Measurements from ENCODE around the gene COL13A1. TPM values are rescaled to one million over a fixed set of nuclear protein-coding genes. Genes with fewer than 3 reads are reported as not detected.

Gene COL13A1
- total and polyA plus RNA-seq, 4 donors, result 0.17 to 0.47 (median 0.18) TPM

DNA sequence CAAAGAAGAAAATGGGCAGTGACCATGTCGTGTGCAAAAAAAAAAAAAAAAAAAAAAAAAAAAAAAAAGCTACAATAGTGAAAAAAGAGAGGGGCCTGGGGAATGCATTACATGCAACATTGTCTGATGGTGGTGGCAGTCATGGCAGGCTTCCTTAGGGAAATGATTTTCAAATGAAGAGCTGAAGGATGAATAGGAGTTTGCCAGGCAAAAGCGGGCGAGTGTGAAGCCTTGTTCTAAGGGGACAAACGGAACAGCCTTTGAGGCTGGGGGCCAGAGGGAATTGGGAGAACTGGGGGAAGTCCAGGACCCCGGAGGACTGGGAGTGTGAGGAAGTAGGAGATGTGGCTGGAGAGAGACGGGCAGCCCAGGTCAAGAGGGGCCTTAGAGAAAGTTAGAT is 3.1 kb downstream of the COL13A1 start:
- H3K4me3 ChIP-seq (ENCODE audit: low read depth in 1 of 3, low read length in 3 of 3), result no peak overlapping the region
- no peak for DNase-seq (ENCODE audit: low spot score)
- H3K4me1 ChIP-seq (ENCODE audit: control insufficient read depth in 4 of 4, insufficient read depth in 4 of 4, low read length in 3 of 4), result peaks cover 11 to 19% (median 15%) of the 10 kb centered on the region in 4 donors
- no peaks in the 10 kb centered on the region for H3K36me3 ChIP-seq (ENCODE audit: control insufficient read depth in 4 of 4, insufficient read depth in 3 of 4, low read depth in 1 of 4, low read length in 3 of 4)
- H3K27me3 ChIP-seq (ENCODE audit: control insufficient read depth in 4 of 4, insufficient read depth in 4 of 4, low read length in 3 of 4), result peaks cover 0 to 3% (median 1%) of the 10 kb centered on the region in 4 donors
- H3K27ac ChIP-seq (ENCODE audit: low read depth in 1 of 2, low read length in 2 of 2), result no peak overlapping the region
- no peak for TF ChIP-seq HNF4G (IDR thresholded peaks at IDR 0.05)
- TF ChIP-seq GABPA (IDR thresholded peaks at IDR 0.05 in 1 of 2, conservative IDR thresholded peaks at IDR 0.05 in 1 of 2), result no peak
- TF ChIP-seq, protein P1, sequence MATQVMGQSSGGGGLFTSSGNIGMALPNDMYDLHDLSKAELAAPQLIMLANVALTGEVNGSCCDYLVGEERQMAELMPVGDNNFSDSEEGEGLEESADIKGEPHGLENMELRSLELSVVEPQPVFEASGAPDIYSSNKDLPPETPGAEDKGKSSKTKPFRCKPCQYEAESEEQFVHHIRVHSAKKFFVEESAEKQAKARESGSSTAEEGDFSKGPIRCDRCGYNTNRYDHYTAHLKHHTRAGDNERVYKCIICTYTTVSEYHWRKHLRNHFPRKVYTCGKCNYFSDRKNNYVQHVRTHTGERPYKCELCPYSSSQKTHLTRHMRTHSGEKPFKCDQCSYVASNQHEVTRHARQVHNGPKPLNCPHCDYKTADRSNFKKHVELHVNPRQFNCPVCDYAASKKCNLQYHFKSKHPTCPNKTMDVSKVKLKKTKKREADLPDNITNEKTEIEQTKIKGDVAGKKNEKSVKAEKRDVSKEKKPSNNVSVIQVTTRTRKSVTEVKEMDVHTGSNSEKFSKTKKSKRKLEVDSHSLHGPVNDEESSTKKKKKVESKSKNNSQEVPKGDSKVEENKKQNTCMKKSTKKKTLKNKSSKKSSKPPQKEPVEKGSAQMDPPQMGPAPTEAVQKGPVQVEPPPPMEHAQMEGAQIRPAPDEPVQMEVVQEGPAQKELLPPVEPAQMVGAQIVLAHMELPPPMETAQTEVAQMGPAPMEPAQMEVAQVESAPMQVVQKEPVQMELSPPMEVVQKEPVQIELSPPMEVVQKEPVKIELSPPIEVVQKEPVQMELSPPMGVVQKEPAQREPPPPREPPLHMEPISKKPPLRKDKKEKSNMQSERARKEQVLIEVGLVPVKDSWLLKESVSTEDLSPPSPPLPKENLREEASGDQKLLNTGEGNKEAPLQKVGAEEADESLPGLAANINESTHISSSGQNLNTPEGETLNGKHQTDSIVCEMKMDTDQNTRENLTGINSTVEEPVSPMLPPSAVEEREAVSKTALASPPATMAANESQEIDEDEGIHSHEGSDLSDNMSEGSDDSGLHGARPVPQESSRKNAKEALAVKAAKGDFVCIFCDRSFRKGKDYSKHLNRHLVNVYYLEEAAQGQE (IDR thresholded peaks at IDR 0.05), result no peak
- no peak for TF ChIP-seq YY1 (IDR thresholded peaks at IDR 0.05)
- no peak for TF ChIP-seq SP1 (IDR thresholded peaks at IDR 0.05)
- TF ChIP-seq, protein P2, sequence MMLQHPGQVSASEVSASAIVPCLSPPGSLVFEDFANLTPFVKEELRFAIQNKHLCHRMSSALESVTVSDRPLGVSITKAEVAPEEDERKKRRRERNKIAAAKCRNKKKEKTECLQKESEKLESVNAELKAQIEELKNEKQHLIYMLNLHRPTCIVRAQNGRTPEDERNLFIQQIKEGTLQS (IDR thresholded peaks at IDR 0.05), result no peak
- no peak for TF ChIP-seq RXRA (IDR thresholded peaks at IDR 0.05)
- TF ChIP-seq CTCF (IDR thresholded peaks at IDR 0.05; ENCODE audit: low read depth, low read length, missing input control), result no peak
- TF ChIP-seq NR2F2 (IDR thresholded peaks at IDR 0.05), result no peak
- no peak for TF ChIP-seq RAD21 (IDR thresholded peaks at IDR 0.05)
- TF ChIP-seq, protein P3, sequence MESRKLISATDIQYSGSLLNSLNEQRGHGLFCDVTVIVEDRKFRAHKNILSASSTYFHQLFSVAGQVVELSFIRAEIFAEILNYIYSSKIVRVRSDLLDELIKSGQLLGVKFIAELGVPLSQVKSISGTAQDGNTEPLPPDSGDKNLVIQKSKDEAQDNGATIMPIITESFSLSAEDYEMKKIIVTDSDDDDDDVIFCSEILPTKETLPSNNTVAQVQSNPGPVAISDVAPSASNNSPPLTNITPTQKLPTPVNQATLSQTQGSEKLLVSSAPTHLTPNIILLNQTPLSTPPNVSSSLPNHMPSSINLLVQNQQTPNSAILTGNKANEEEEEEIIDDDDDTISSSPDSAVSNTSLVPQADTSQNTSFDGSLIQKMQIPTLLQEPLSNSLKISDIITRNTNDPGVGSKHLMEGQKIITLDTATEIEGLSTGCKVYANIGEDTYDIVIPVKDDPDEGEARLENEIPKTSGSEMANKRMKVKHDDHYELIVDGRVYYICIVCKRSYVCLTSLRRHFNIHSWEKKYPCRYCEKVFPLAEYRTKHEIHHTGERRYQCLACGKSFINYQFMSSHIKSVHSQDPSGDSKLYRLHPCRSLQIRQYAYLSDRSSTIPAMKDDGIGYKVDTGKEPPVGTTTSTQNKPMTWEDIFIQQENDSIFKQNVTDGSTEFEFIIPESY (IDR thresholded peaks at IDR 0.05), result no peak
- no peak for TF ChIP-seq FOXA1 (IDR thresholded peaks at IDR 0.05)
- TF ChIP-seq FOXA2 (IDR thresholded peaks at IDR 0.05), result no peak
- TF ChIP-seq JUND (IDR thresholded peaks at IDR 0.05), result no peak
- TF ChIP-seq, protein P4, sequence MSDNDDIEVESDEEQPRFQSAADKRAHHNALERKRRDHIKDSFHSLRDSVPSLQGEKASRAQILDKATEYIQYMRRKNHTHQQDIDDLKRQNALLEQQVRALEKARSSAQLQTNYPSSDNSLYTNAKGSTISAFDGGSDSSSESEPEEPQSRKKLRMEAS (IDR thresholded peaks at IDR 0.05), result no peak
- no peak for TF ChIP-seq HNF4A (conservative IDR thresholded peaks at IDR 0.05)
- no peak for TF ChIP-seq EGR1 (IDR thresholded peaks at IDR 0.05; ENCODE audit: low read depth in 2 of 2)
- TF ChIP-seq TAF1 (conservative IDR thresholded peaks at IDR 0.05), result no peak
- no peak overlapping the region for H3K9ac ChIP-seq (ENCODE audit: low read depth in 1 of 2, low read length in 2 of 2)
- WGBS, result 88% methylated on average over 6 of the region's 6 CpGs
- no peaks in the 10 kb centered on the region for H3K9me3 ChIP-seq (ENCODE audit: control insufficient read depth in 4 of 4, low read length in 3 of 4)
